ENCODE results near the gene SMARCAL1. TPM values are rescaled to one million over a fixed set of nuclear protein-coding genes. Genes with fewer than 3 reads are reported as not detected.

Gene SMARCAL1
- total and polyA plus RNA-seq, 2 donors (not counting 1 experiment from before 2014, with no cell fraction given) = 20.2 to 46.7 TPM

- POLR2A ChIA-PET = no interaction called here
- peaks cover 5% of the 10 kb centered on the region for H3K4me1 Mint-ChIP-seq
These were observed 95.2 kb downstream of the SMARCAL1 start for GRCh38 chr2:216507220-216508160.

More at GRCh38 chr2:216507220-216508160, 95.2 kb downstream of the SMARCAL1 start:
- Histone ChIP-seq H3K4me3 (ENCODE audit: control extremely low read depth in 1 of 5, extremely low read depth in 1 of 5, insufficient read depth in 1 of 5, low read depth in 2 of 5, low read length in 4 of 5) (no peak overlapping the region), H3K79me2 (ENCODE audit: control insufficient read depth, insufficient read depth, low read length) (no peaks in the 10 kb centered on the region), H3K36me3 (replicated peaks in 1 of 2; ENCODE audit: control extremely low read depth in 1 of 2, control insufficient read depth in 1 of 2, extremely low read depth in 1 of 2, insufficient read depth in 2 of 2, low read length in 1 of 2) (peaks cover 4 to 32% of the 10 kb centered on the region in 2 experiments), H3K9ac (ENCODE audit: low read length) (no peak overlapping the region), H3K4me1 (ENCODE audit: control insufficient read depth in 2 of 2, insufficient read depth in 2 of 2, low read length in 2 of 2) (no peaks in the 10 kb centered on the region), H4K20me1 (ENCODE audit: control insufficient read depth, insufficient read depth, low read length, poor library complexity, severe bottlenecking) (peaks cover 36% of the 10 kb centered on the region), H2AFZ (ENCODE audit: insufficient read depth, low read depth, low read length, poor library complexity, severe bottlenecking) (no peak overlapping the region), H3K9me3 (ENCODE audit: control extremely low read depth in 1 of 3, control insufficient read depth in 2 of 3, insufficient read depth in 1 of 3, low read length in 2 of 3) (no peaks in the 10 kb centered on the region), H3K27me3 (replicated peaks in 1 of 4; ENCODE audit: control extremely low read depth in 1 of 4, control insufficient read depth in 3 of 4, insufficient read depth in 4 of 4, low read length in 3 of 4) (no peaks in the 10 kb centered on the region), H3K27ac (ENCODE audit: low read length in 2 of 2) (no peak overlapping the region), H3K4me2 (replicated peaks; ENCODE audit: low read depth, low read length, poor library complexity, severe bottlenecking) (no peak overlapping the region)
- no peaks in the 10 kb centered on the region for H3K27me3 Mint-ChIP-seq
- no peak for TF ChIP-seq CTCF (IDR thresholded peaks at IDR 0.05)
- no peak for TF ChIP-seq EZH2 (IDR thresholded peaks at IDR 0.05; ENCODE audit: borderline replicate concordance, insufficient read depth, low read depth, low read length, poor library complexity, severe bottlenecking)
- DNase-seq (no peak), ATAC-seq (ENCODE audit: low read depth) (no peak)
- H3K4me3 Mint-ChIP-seq = no peak overlapping the region
- H3K9me3 Mint-ChIP-seq (ENCODE audit: insufficient read depth) = no peaks in the 10 kb centered on the region
- CTCF ChIA-PET = interaction anchor here (0.7 to 3.9 kb wide), 2 partner anchors 11 to 202 kb away, joined by 3 to 18 read pairs; no protein-coding TSS in a partner anchor
- WGBS (ENCODE audit: insufficient coverage) = no CpG with 5 or more reads among the region's 5 CpGs
- intact Hi-C loops (cut with micrococcal nuclease) = no loop called here
- H3K27ac Mint-ChIP-seq = no peak overlapping the region

Measured in B cell (primary cell).